ENCODE measurements around the gene CCDC134. TPM values are rescaled to one million over a fixed set of nuclear protein-coding genes. Genes with fewer than 3 reads are reported as not detected.

CCDC134 gene
- total RNA-seq, 1 donor from 2014 or later = 14.3 TPM

- no peak for DNase-seq (ENCODE audit: low spot score in 2 of 2)
- no peak for FAIRE-seq
Measured at GRCh38 chr22:41782316-41782715, 18.2 kb upstream of the CCDC134 start.

- DNase-seq (ENCODE audit: low spot score in 2 of 2) (no peak), FAIRE-seq (no peak)
Measured at GRCh38 chr22:41782751-41783150, 17.7 kb upstream of the CCDC134 start.

- FAIRE-seq = no peak
Measured at GRCh38 chr22:41787331-41787730, 13.1 kb upstream of the CCDC134 start.

GRCh38 chr22:41793871-41794270 is 6.6 kb upstream of the CCDC134 start:
- DNase-seq (ENCODE audit: low spot score in 2 of 2) (no peak), FAIRE-seq (no peak)

More at GRCh38 chr22:41787331-41787730, 13.1 kb upstream of the CCDC134 start:
- no peak for DNase-seq (ENCODE audit: low spot score in 2 of 2)

- FAIRE-seq (no peak), DNase-seq (ENCODE audit: low spot score in 2 of 2) (no peak)
Measured at GRCh38 chr22:41798736-41799135, 1.7 kb upstream of the CCDC134 start.

GRCh38 chr22:41799486-41800347 is 762 bp upstream of the CCDC134 start:
- DNase-seq (ENCODE audit: low spot score in 2 of 2) = peak; percentile 47 to 65
- no peak for FAIRE-seq

- DNase-seq (ENCODE audit: low spot score in 2 of 2) (peak in 1 of 2 donors; percentile 12), FAIRE-seq (no peak)
Measured at GRCh38 chr22:41801147-41801819, 804 bp downstream of the CCDC134 start.

GRCh38 chr22:41801886-41802285 is 1.4 kb downstream of the CCDC134 start:
- DNase-seq (ENCODE audit: low spot score in 2 of 2) (no peak), FAIRE-seq (no peak)

GRCh38 chr22:41805639-41806038 is 5.2 kb downstream of the CCDC134 start:
- FAIRE-seq (no peak), DNase-seq (ENCODE audit: low spot score in 2 of 2) (no peak)

- no peak for DNase-seq (ENCODE audit: low spot score in 2 of 2)
- no peak for FAIRE-seq
Measured at GRCh38 chr22:41808400-41808799, 7.9 kb downstream of the CCDC134 start.

GRCh38 chr22:41810022-41810421 is 9.5 kb downstream of the CCDC134 start:
- FAIRE-seq = no peak
- no peak for DNase-seq (ENCODE audit: low spot score in 2 of 2)

- no peak for FAIRE-seq
- DNase-seq (ENCODE audit: low spot score in 2 of 2) = no peak
Measured at GRCh38 chr22:41812805-41813545, 12.5 kb downstream of the CCDC134 start.

- FAIRE-seq = no peak
- DNase-seq (ENCODE audit: low spot score in 2 of 2) = no peak
Measured at GRCh38 chr22:41813726-41814410, 13.4 kb downstream of the CCDC134 start.

- DNase-seq (ENCODE audit: low spot score in 2 of 2) (no peak), FAIRE-seq (no peak)
Measured at GRCh38 chr22:41815716-41816115, 15.2 kb downstream of the CCDC134 start.

- FAIRE-seq = no peak
- no peak for DNase-seq (ENCODE audit: low spot score in 2 of 2)
Measured at GRCh38 chr22:41816241-41816640, 15.8 kb downstream of the CCDC134 start.

- no peak for DNase-seq (ENCODE audit: low spot score in 2 of 2)
- no peak for FAIRE-seq
Measured at GRCh38 chr22:41816871-41817270, 16.4 kb downstream of the CCDC134 start.

- FAIRE-seq = no peak
- no peak for DNase-seq (ENCODE audit: low spot score in 2 of 2)
Measured at GRCh38 chr22:41818011-41818410, 17.5 kb downstream of the CCDC134 start.

GRCh38 chr22:41818596-41818995 is 18.1 kb downstream of the CCDC134 start:
- DNase-seq (ENCODE audit: low spot score in 2 of 2) (no peak), FAIRE-seq (no peak)

GRCh38 chr22:41819257-41819656 is 18.8 kb downstream of the CCDC134 start:
- FAIRE-seq (no peak), DNase-seq (ENCODE audit: low spot score in 2 of 2) (no peak)

- FAIRE-seq (no peak), DNase-seq (ENCODE audit: low spot score in 2 of 2) (no peak)
Measured at GRCh38 chr22:41820447-41820846, 20.0 kb downstream of the CCDC134 start.
